Cardiac septum (tissue), 1 donor: Measurements from ENCODE around the gene HIVEP3. TPM values are rescaled to one million over a fixed set of nuclear protein-coding genes. Genes with fewer than 3 reads are reported as not detected.

ENCODE experiments used
- DNase-seq: peaks from one replicate; pipeline ENCODE4 v3.0.0-alpha.2; 2020; ENCODE audit warnings: low spot score
- intact Hi-C: fragments of 100-400 bp; cut with DNase I; formaldehyde crosslinking; loops from one replicate; pipeline ENCODE4 v1.14.0; 2022
- total RNA-seq: library from RNA; stranded (reverse); fragmentation: NEBNext Ultra II Directional; extraction: Animal tissue kit (Norgen Biotek cat#: 25700); gene quantifications from one replicate; pipeline ENCODE4 v1.2.1, GENCODE V29; 2021
- donor health status: DM: no; HTN: no; CAD: no.

The HIVEP3 gene
- total RNA-seq, 1 donor from 2014 or later, result 3.7 TPM

GRCh38 chr1:41668054-41668660, 250.6 kb downstream of the HIVEP3 start:
- intact Hi-C loops, result loop anchor here (10.0 kb wide), 1 partner anchor 367 kb away; no protein-coding TSS in a partner anchor
- DNase-seq, result no peak

- no peak for DNase-seq
- intact Hi-C loops, result loop anchor here (10.0 kb wide), 1 partner anchor 368 kb away; no protein-coding TSS in a partner anchor
Measured at GRCh38 chr1:41666981-41667631, 251.6 kb downstream of the HIVEP3 start.

GRCh38 chr1:41665962-41666917, 252.5 kb downstream of the HIVEP3 start:
- no peak for DNase-seq
- intact Hi-C loops, result loop anchor here (10.0 kb wide), 1 partner anchor 369 kb away; no protein-coding TSS in a partner anchor

- intact Hi-C loops, result loop anchor here (5.0 to 10.0 kb wide), 2 partner anchors 62 to 370 kb away; no protein-coding TSS in a partner anchor
Measured at GRCh38 chr1:41664861-41665640, 253.7 kb downstream of the HIVEP3 start.

DNA sequence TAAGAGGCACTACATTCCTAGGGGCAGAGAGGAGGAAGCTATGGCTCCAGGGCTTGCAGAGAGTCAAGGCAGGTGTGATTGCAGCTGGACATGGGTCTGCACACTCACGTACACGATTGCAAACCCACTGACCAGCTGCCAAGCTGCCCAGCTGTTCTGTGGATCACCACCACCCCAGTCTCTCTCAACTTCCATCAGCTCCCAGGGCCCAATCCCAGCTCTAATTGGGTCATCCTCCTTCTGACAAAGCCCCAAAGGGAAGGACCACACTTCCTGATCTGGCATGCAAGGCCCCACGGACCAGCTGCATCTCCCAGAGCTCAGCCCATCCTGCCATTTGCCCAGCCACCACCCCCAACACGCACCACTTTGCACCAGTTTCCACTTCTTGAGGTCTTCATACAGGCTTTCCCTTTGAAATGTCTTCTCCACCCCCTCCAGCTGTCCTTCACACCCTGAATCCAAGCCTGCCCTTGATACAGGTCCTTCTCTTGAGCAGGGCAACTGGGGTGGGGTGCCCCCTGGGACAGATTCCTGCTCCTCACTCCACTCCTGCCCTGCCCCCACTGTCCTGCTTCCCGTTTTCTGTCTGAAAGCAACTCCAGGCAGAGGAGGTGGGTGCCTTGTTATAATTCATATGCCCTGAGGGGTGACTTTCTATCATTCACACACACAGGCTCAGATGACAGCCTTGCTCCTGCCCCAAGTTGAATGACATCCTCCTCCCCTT, 254.9 kb downstream of the HIVEP3 start:
- no peak for DNase-seq
- intact Hi-C loops, result loop anchor here (2.0 to 10.0 kb wide), 3 partner anchors 63 to 371 kb away; no protein-coding TSS in a partner anchor

More at GRCh38 chr1:41664861-41665640, 253.7 kb downstream of the HIVEP3 start:
- DNase-seq, result no peak

DNA sequence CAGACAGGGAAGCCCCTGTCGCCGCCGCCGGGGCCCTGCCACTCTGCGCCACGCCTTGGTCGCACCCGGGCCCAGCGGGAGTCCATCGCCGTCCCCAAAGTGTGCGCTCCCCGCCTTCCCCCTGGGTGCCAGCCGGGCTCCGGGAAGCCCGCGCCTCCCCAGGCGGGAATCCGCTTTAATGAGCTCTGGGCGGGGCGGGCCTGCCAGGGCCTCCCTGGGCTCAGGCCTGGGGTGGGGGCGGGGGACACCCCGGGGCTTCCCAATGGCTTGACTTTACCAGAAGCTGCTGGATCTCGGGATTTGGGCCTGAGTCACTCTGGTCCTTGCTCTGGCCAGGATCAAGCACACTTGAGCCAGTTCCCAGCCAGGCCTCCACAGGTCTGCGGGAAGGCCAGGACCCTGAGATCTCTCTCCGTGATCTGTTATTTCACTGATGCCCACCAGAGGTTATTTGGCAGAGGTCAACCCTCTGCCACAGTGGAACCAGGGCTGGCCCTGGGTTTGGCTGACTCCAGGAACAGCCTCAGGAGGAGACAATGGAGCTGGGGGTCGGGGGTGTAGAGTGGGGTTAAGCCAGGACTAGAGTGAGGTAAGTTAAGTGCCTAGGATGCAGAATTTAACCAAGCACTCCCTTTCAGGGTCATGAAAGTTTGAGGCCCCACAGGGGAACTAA, 255.8 kb downstream of the HIVEP3 start:
- no peak for DNase-seq

GRCh38 chr1:41662061-41662764, 256.5 kb downstream of the HIVEP3 start:
- intact Hi-C loops, result loop anchor here (2.0 to 10.0 kb wide), 3 partner anchors 65 to 373 kb away; no protein-coding TSS in a partner anchor
- DNase-seq, result peak; percentile 87

More for the DNA sequence above, 255.8 kb downstream of the HIVEP3 start:
- intact Hi-C loops, result loop anchor here (2.0 to 10.0 kb wide), 3 partner anchors 64 to 372 kb away; no protein-coding TSS in a partner anchor

DNA sequence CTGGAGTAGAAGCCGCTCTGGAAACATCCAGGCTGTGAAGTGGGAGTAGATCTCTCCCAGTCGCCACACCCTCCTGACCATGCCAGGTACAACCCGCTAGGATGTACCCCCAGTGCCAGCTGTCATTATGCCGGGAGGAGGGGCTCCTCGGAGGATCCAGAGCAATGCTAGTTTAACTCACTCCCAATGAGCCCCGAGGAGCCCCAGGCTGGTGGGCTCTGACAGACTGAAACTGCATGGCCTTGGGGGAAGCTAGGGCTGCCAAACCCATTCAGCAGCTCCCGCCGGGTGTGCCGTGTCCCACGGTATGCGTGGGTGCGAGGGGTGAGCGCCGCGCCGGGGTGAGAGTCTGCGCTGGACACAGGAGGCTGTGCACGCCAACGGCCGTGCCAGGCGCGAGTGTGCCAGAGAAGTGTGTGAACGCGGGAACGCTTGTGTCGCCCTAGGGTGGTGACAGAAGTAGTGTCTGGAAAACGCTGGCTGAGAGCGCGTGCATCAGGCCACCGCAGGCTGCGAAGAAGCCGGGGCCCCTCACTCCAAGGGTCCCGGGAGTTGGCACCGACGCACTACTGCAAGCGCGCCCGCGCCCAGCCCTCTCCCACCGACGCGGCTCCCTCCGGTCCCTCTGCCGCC, 257.2 kb downstream of the HIVEP3 start:
- no peak for DNase-seq
- intact Hi-C loops, result loop anchor here (2.0 to 10.0 kb wide), 3 partner anchors 66 to 373 kb away; no protein-coding TSS in a partner anchor

GRCh38 chr1:41660570-41661427, 257.9 kb downstream of the HIVEP3 start:
- intact Hi-C loops, result loop anchor here (5.0 to 10.0 kb wide), 2 partner anchors 67 to 374 kb away; no protein-coding TSS in a partner anchor

GRCh38 chr1:41659903-41660302, 258.8 kb downstream of the HIVEP3 start:
- DNase-seq, result no peak
- intact Hi-C loops, result loop anchor here (5.0 to 10.0 kb wide), 2 partner anchors 67 to 375 kb away; no protein-coding TSS in a partner anchor

More at GRCh38 chr1:41660570-41661427, 257.9 kb downstream of the HIVEP3 start:
- DNase-seq, result no peak

DNA sequence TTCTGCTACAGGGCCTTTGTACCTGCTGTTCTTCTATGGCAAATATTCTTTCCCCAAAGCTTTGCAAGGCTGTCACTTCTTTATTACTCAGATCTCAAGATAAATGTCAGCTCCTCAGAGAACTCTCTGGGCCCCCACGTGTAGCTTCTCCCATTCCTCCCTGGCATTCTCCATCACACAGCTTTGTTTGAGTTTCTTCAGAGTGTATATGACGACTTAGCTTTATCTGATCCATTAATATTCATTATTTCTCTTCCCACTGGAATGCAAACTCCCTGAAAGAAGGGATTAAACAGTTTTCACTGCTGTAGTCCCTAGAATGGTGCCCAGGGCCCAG, 259.6 kb downstream of the HIVEP3 start:
- intact Hi-C loops, result no loop called here
- no peak for DNase-seq

GRCh38 chr1:41658431-41659158, 260.1 kb downstream of the HIVEP3 start:
- DNase-seq, result peak; percentile 73
- intact Hi-C loops, result no loop called here

GRCh38 chr1:41657679-41658295, 260.9 kb downstream of the HIVEP3 start:
- intact Hi-C loops, result no loop called here
- DNase-seq, result peak; percentile 49

- DNase-seq, result peak; percentile 49
- intact Hi-C loops, result no loop called here
Measured at GRCh38 chr1:41656825-41657500, 261.8 kb downstream of the HIVEP3 start.
